Epithelial cell of proximal tubule (primary cell): ENCODE results near the gene FBRSL1. TPM values are rescaled to one million over a fixed set of nuclear protein-coding genes. Genes with fewer than 3 reads are reported as not detected.

ENCODE experiments used
- DNase-seq: peaks from one replicate; pipeline ENCODE4 v3.0.0-alpha.2; 2011; ENCODE audit warnings: low read depth
- H3K4me3 ChIP-seq: 2 replicates; pipeline ENCODE4 v1.5.1; 2011; ENCODE audit warnings: low read depth, mild to moderate bottlenecking, low read length
- CTCF ChIP-seq: conservative IDR thresholded peaks from 2 replicates; pipeline ENCODE4 v1.5.1; 2012; ENCODE audit warnings: low read depth, mild to moderate bottlenecking, low read length
- total RNA-seq: library from RNA; depleted of rRNA; stranded (reverse); fragments of >200 nt; gene quantifications from 2 replicates; pipeline ENCODE4 v1.2.3, GENCODE V29; 2015

FBRSL1 gene
- total RNA-seq, 1 donor from 2014 or later: 95.9 TPM

GRCh38 chr12:132513070-132513398 lies 23.1 kb downstream of the FBRSL1 start:
- TF ChIP-seq CTCF: no peak
- H3K4me3 ChIP-seq: no peak overlapping the region
- DNase-seq: no peak

GRCh38 chr12:132513458-132514135 lies 23.6 kb downstream of the FBRSL1 start:
- DNase-seq: no peak
- no peak for TF ChIP-seq CTCF
- no peak overlapping the region for H3K4me3 ChIP-seq

- DNase-seq: no peak
- no peak overlapping the region for H3K4me3 ChIP-seq
- no peak for TF ChIP-seq CTCF
These were observed 24.4 kb downstream of the FBRSL1 start for GRCh38 chr12:132514216-132514820.

- no peak for TF ChIP-seq CTCF
- H3K4me3 ChIP-seq: no peak overlapping the region
- DNase-seq: no peak
These were observed 24.9 kb downstream of the FBRSL1 start for GRCh38 chr12:132514838-132515237.

GRCh38 chr12:132516095-132517012 lies 26.4 kb downstream of the FBRSL1 start:
- no peak for TF ChIP-seq CTCF
- DNase-seq: no peak
- H3K4me3 ChIP-seq: no peak overlapping the region

GRCh38 chr12:132517013-132517739 lies 27.2 kb downstream of the FBRSL1 start:
- H3K4me3 ChIP-seq: no peak overlapping the region
- no peak for DNase-seq
- no peak for TF ChIP-seq CTCF
